ENCODE results near the gene ASIC4.

Gene ASIC4

GRCh38 chr2:219554350-219554749 lies 40.1 kb downstream of the ASIC4 start:
- DNase-seq, result no peak

GRCh38 chr2:219555956-219556355 lies 41.7 kb downstream of the ASIC4 start:
- DNase-seq, result no peak

GRCh38 chr2:219556413-219556812 lies 42.1 kb downstream of the ASIC4 start:
- no peak for DNase-seq

- DNase-seq, result no peak
Measured at GRCh38 chr2:219557320-219557719, 43.0 kb downstream of the ASIC4 start.

GRCh38 chr2:219557791-219558785 lies 43.8 kb downstream of the ASIC4 start:
- DNase-seq, result no peak

GRCh38 chr2:219559156-219559915 lies 45.1 kb downstream of the ASIC4 start:
- no peak for DNase-seq

GRCh38 chr2:219560037-219560892 lies 46.0 kb downstream of the ASIC4 start:
- DNase-seq, result no peak

GRCh38 chr2:219560893-219561178 lies 46.6 kb downstream of the ASIC4 start:
- no peak for DNase-seq

- no peak for DNase-seq
Measured at GRCh38 chr2:219561179-219562048, 47.1 kb downstream of the ASIC4 start.

GRCh38 chr2:219562049-219563020 lies 48.1 kb downstream of the ASIC4 start:
- no peak for DNase-seq

GRCh38 chr2:219563271-219563928 lies 49.1 kb downstream of the ASIC4 start:
- no peak for DNase-seq

- DNase-seq, result no peak
Measured at GRCh38 chr2:219565130-219566080, 51.1 kb downstream of the ASIC4 start.

- DNase-seq, result no peak
Measured at GRCh38 chr2:219566640-219567039, 52.4 kb downstream of the ASIC4 start.

- DNase-seq, result no peak
Measured at GRCh38 chr2:219567131-219567530, 52.8 kb downstream of the ASIC4 start.

- no peak for DNase-seq
Measured at GRCh38 chr2:219567791-219568361, 53.6 kb downstream of the ASIC4 start.

- no peak for DNase-seq
Measured at GRCh38 chr2:219569041-219569440, 54.8 kb downstream of the ASIC4 start.

GRCh38 chr2:219569635-219570034 lies 55.4 kb downstream of the ASIC4 start:
- DNase-seq, result no peak

- DNase-seq, result no peak
Measured at GRCh38 chr2:219570194-219570923, 56.1 kb downstream of the ASIC4 start.
